K562 (cell line): ENCODE results near the gene DLGAP1. TPM values are rescaled to one million over a fixed set of nuclear protein-coding genes. Genes with fewer than 3 reads are reported as not detected.

Experiments used
- BHLHE40 ChIP-seq: IDR thresholded peaks from 2 replicates; pipeline ENCODE4 v1.6.1; 2011; ENCODE audit warnings: low read length, improper control_type of control experiment
- PHTF2 ChIP-seq: fragments of 250-450 bp; sonication (Bioruptor Pico); IDR thresholded peaks from 2 replicates; pipeline ENCODE4 v1.5.0; 2021; ENCODE audit warnings: mild to moderate bottlenecking
- RB1 ChIP-seq: fragments of 450-650 bp; IDR thresholded peaks from 2 replicates; pipeline ENCODE4 v1.6.1; 2017; ENCODE audit warnings: low read depth, mild to moderate bottlenecking
- RERE ChIP-seq: sonication (generic); formaldehyde crosslinking; IDR thresholded peaks from 2 replicates; pipeline ENCODE4 v1.8.0; 2023; ENCODE audit warnings: missing genetic modification reagents, mild to moderate bottlenecking, borderline replicate concordance
- SMAD4 ChIP-seq: fragments of 250-450 bp; sonication (Bioruptor Pico); conservative IDR thresholded peaks from 2 replicates; pipeline ENCODE4 v1.8.0; 2021; ENCODE audit warnings: inconsistent platforms, mild to moderate bottlenecking, moderate library complexity
- SP2 ChIP-seq: IDR thresholded peaks from 2 replicates; pipeline ENCODE4 v1.6.1; 2011; ENCODE audit warnings: mild to moderate bottlenecking, low read depth, low read length, moderate library complexity; ENCODE audit not compliant: poor library complexity, severe bottlenecking; ENCODE audit errors: extremely low read depth
- ZNF212 ChIP-seq: fragments of 450-650 bp; formaldehyde crosslinking; IDR thresholded peaks from 2 replicates; pipeline ENCODE4 v1.4.0; 2020; ENCODE audit warnings: mild to moderate bottlenecking
- ZNF551 ChIP-seq: fragments of 250-450 bp; sonication (Bioruptor Pico); IDR thresholded peaks from 2 replicates; pipeline ENCODE4 v1.5.0; 2021; ENCODE audit warnings: mild to moderate bottlenecking, moderate library complexity
- polyA plus RNA-seq, 8 experiments: library from polyadenylated mRNA; depleted of rRNA in 4 of 8; stranded (reverse) in 5 of 8; unstranded in 3 of 8; fragments of >200 nt; fragmentation: Nextera tagmentation in 2 of 8; fragmentation: Illumina TruSeq in 1 of 8; extraction: Ambion mirVana in 2 of 8; extraction: Trizol in 1 of 8; gene quantifications; 2 replicates each; pipeline versions ENCODE4 v1.2.1 to v1.2.3, GENCODE V29; 2011 to 2014; ENCODE audit warnings: inconsistent platforms in 1 of 8, missing spikeins in 1 of 8
- total RNA-seq, 7 experiments: library from RNA; depleted of rRNA in 6 of 7; stranded (reverse); fragments of >200 nt in 6 of 7; fragmentation: Illumina TruSeq in 2 of 7; extraction: Trizol in 2 of 7; gene quantifications; 2 replicates each; pipeline versions ENCODE4 v1.2.1 to v1.2.3, GENCODE V29; 2011 to 2021; ENCODE audit warnings: low replicate concordance in 1 of 7
- TF ChIP-seq, protein P1 (sequence below): fragments of 450-650 bp; IDR thresholded peaks from 2 replicates; pipeline ENCODE4 v1.6.1; 2016; ENCODE audit warnings: low read depth
- TF ChIP-seq, protein P2 (sequence below): fragments of 250-450 bp; sonication (Bioruptor Pico); IDR thresholded peaks from 2 replicates; pipeline ENCODE4 v1.5.1; 2021; ENCODE audit warnings: mild to moderate bottlenecking

Gene DLGAP1
- total and polyA plus RNA-seq, 9 of the 15 experiments (the other 6 are each of a cell fraction or from before 2014, with no cell fraction given), result 0.04 to 0.22 (median 0.08) TPM

- TF ChIP-seq RERE (CRISPR knock-in tag) (no peak), RB1 (no peak), ZNF551 (CRISPR knock-in tag) (no peak), SMAD4 (CRISPR knock-in tag) (peak; percentile 97), ZNF212 (peak; percentile 82; the same call in 1 of the 2 replicates), BHLHE40 (peak; percentile 78), SP2 (no peak), PHTF2 (CRISPR knock-in tag) (no peak)
- TF ChIP-seq, protein P1, sequence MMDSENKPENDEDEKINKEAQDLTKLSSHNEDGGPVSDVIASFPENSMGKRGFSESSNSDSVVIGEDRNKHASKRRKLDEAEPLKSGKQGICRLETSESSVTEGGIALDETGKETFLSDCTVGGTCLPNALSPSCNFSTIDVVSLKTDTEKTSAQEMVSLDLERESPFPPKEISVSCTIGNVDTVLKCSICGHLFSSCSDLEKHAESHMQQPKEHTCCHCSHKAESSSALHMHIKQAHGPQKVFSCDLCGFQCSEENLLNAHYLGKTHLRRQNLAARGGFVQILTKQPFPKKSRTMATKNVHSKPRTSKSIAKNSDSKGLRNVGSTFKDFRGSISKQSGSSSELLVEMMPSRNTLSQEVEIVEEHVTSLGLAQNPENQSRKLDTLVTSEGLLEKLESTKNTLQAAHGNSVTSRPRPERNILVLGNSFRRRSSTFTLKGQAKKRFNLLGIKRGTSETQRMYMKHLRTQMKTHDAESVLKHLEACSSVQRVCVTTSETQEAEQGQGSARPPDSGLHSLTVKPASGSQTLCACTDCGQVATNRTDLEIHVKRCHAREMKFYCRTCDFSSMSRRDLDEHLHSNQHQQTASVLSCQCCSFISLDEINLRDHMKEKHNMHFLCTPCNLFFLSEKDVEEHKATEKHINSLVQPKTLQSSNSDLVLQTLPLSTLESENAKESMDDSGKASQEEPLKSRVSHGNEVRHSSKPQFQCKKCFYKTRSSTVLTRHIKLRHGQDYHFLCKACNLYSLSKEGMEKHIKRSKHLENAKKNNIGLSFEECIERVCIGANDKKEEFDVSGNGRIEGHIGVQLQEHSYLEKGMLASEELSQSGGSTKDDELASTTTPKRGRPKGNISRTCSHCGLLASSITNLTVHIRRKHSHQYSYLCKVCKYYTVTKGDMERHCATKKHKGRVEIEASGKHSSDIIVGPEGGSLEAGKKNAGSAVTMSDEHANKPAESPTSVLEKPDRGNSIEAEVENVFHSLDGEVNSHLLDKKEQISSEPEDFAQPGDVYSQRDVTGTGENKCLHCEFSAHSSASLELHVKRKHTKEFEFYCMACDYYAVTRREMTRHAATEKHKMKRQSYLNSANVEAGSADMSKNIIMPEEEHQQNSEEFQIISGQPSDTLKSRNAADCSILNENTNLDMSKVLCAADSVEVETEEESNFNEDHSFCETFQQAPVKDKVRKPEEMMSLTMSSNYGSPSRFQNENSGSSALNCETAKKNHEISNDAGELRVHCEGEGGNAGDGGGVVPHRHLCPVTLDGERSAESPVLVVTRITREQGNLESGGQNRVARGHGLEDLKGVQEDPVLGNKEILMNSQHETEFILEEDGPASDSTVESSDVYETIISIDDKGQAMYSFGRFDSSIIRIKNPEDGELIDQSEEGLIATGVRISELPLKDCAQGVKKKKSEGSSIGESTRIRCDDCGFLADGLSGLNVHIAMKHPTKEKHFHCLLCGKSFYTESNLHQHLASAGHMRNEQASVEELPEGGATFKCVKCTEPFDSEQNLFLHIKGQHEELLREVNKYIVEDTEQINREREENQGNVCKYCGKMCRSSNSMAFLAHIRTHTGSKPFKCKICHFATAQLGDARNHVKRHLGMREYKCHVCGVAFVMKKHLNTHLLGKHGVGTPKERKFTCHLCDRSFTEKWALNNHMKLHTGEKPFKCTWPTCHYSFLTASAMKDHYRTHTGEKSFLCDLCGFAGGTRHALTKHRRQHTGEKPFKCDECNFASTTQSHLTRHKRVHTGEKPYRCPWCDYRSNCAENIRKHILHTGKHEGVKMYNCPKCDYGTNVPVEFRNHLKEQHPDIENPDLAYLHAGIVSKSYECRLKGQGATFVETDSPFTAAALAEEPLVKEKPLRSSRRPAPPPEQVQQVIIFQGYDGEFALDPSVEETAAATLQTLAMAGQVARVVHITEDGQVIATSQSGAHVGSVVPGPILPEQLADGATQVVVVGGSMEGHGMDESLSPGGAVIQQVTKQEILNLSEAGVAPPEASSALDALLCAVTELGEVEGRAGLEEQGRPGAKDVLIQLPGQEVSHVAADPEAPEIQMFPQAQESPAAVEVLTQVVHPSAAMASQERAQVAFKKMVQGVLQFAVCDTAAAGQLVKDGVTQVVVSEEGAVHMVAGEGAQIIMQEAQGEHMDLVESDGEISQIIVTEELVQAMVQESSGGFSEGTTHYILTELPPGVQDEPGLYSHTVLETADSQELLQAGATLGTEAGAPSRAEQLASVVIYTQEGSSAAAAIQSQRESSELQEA, result no peak
- TF ChIP-seq, protein P2, sequence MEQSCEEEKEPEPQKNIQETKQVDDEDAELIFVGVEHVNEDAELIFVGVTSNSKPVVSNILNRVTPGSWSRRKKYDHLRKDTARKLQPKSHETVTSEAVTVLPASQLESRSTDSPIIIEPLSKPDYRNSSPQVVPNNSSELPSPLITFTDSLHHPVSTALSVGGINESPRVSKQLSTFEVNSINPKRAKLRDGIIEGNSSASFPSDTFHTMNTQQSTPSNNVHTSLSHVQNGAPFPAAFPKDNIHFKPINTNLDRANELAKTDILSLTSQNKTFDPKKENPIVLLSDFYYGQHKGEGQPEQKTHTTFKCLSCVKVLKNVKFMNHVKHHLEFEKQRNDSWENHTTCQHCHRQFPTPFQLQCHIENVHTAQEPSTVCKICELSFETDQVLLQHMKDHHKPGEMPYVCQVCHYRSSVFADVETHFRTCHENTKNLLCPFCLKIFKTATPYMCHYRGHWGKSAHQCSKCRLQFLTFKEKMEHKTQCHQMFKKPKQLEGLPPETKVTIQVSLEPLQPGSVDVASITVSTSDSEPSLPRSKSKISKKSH (CRISPR knock-in tag), result no peak
Observed at GRCh38 chr18:3623769-3624545, 831.1 kb downstream of the DLGAP1 start (continued).
